Progenitor cell of endocrine pancreas (in vitro differentiated cells): Measurements from ENCODE around the gene PHF12. TPM values are rescaled to one million over a fixed set of nuclear protein-coding genes. Genes with fewer than 3 reads are reported as not detected.

Experiments
- DNase-seq: peaks from one replicate; pipeline ENCODE4 v3.0.0; 2021; ENCODE audit warnings: low spot score; ENCODE audit not compliant: unreplicated experiment
- H3K27ac Mint-ChIP-seq: 2 replicates; pipeline ENCODE4 v1.8.0; 2021; ENCODE audit warnings: mild to moderate bottlenecking, moderate library complexity, mixed read lengths
- H3K27me3 Mint-ChIP-seq: 2 replicates; pipeline ENCODE4 v1.8.0; 2021; ENCODE audit warnings: mixed read lengths
- H3K36me3 Mint-ChIP-seq: 2 replicates; pipeline ENCODE4 v1.8.0; 2022; ENCODE audit warnings: mixed read lengths; ENCODE audit not compliant: insufficient read depth
- H3K4me1 Mint-ChIP-seq: 2 replicates; pipeline ENCODE4 v1.8.0; 2021; ENCODE audit warnings: low read depth, mixed read lengths
- H3K4me3 Mint-ChIP-seq: 2 replicates; pipeline ENCODE4 v1.8.0; 2021; ENCODE audit warnings: low read depth, mild to moderate bottlenecking, moderate library complexity, mixed read lengths
- H3K9me3 Mint-ChIP-seq: 2 replicates; pipeline ENCODE4 v1.8.0; 2021; ENCODE audit warnings: low read depth, mixed read lengths
- total RNA-seq: library from RNA; stranded (reverse); gene quantifications from 2 replicates; pipeline ENCODE4 v1.2.1, GENCODE V29; 2021
- TF ChIP-seq, protein P1 (sequence below): fragments of 200-600 bp; sonication (generic); IDR thresholded peaks from one replicate; pipeline ENCODE4 v1.5.0; 2021; ENCODE audit warnings: antibody characterized with exemption, mild to moderate bottlenecking; ENCODE audit not compliant: unreplicated experiment

The PHF12 gene
- total RNA-seq, 1 donor from 2014 or later, result 71.8 TPM

DNA sequence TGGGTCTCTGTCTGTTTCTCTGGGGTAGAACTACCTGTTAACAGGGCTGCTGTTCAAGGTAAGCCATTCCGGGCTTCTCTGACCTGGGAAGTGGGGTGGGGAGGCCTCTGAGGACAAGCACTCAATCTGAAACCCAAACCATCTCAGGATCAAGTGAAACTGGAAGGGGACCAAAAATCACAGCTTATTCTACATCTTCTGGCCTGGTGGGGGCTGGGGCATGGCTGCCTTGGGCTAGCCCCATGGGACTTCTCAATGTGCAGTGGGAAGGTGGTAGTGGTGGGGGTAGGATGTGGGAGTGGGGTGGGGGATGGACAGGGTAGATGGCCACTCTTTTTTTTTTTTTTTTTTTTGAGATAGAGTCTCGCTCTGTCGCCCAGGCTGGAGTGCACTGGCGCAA lies 59.3 kb downstream of the PHF12 start:
- DNase-seq, result no peak
- Mint-ChIP-seq H3K4me1 (peaks cover 12% of the 10 kb centered on the region), H3K4me3 (no peak overlapping the region), H3K36me3 (peaks cover 2% of the 10 kb centered on the region), H3K27ac (no peak overlapping the region), H3K27me3 (no peaks in the 10 kb centered on the region), H3K9me3 (no peaks in the 10 kb centered on the region)
- TF ChIP-seq, protein P1, sequence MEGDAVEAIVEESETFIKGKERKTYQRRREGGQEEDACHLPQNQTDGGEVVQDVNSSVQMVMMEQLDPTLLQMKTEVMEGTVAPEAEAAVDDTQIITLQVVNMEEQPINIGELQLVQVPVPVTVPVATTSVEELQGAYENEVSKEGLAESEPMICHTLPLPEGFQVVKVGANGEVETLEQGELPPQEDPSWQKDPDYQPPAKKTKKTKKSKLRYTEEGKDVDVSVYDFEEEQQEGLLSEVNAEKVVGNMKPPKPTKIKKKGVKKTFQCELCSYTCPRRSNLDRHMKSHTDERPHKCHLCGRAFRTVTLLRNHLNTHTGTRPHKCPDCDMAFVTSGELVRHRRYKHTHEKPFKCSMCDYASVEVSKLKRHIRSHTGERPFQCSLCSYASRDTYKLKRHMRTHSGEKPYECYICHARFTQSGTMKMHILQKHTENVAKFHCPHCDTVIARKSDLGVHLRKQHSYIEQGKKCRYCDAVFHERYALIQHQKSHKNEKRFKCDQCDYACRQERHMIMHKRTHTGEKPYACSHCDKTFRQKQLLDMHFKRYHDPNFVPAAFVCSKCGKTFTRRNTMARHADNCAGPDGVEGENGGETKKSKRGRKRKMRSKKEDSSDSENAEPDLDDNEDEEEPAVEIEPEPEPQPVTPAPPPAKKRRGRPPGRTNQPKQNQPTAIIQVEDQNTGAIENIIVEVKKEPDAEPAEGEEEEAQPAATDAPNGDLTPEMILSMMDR, result no peak

DNA sequence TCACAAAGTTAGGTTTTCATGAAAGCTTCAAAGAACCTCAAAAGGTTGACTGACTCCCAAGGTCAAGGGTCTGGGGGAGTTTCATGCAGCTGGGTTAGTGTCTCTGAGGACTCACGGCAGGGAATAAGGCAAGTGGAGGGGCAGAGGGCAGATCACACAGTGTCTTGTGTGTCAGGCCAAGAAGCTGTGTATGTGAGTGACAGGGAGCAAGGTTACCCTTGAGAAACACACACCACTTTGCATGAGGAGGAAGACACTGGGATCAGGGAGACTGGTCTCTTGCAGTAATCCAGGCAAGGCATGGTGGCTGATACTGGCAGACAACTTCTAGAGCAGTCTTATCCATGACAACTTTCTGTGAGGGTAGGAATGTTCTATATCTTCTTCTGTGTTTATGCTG lies 60.1 kb downstream of the PHF12 start:
- DNase-seq, result no peak
- no peak overlapping the region for H3K27ac Mint-ChIP-seq
- TF ChIP-seq, protein P1, result no peak
- peaks cover 2% of the 10 kb centered on the region for H3K36me3 Mint-ChIP-seq
- no peaks in the 10 kb centered on the region for H3K9me3 Mint-ChIP-seq
- peaks cover 5% of the 10 kb centered on the region for H3K4me1 Mint-ChIP-seq
- no peak overlapping the region for H3K4me3 Mint-ChIP-seq
- H3K27me3 Mint-ChIP-seq, result no peaks in the 10 kb centered on the region

DNA sequence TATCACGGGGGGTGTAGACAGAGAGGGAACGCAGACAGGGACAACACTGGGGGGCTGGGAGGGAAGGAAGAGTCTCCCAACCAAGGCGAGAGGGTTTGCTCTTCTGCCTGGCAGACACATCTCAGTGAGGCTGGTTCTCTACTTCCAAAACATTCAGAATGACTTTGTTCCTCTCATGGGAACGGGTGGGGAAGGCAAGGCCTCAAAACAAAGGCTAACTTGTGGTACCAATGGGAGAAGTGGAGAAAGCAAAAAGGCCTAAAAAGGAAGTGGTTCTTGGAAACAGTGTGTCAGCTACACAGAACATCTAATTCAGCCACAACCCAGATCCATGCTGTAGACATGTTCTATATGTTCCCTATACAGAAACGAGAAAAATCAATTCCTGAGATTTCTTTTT lies 61.3 kb downstream of the PHF12 start:
- Mint-ChIP-seq H3K4me1 (no peaks in the 10 kb centered on the region), H3K27me3 (no peaks in the 10 kb centered on the region), H3K9me3 (no peaks in the 10 kb centered on the region), H3K36me3 (peaks cover 3% of the 10 kb centered on the region), H3K4me3 (no peak overlapping the region), H3K27ac (peak overlapping the region; percentile 54)
- TF ChIP-seq, protein P1, result no peak
- DNase-seq, result no peak

DNA sequence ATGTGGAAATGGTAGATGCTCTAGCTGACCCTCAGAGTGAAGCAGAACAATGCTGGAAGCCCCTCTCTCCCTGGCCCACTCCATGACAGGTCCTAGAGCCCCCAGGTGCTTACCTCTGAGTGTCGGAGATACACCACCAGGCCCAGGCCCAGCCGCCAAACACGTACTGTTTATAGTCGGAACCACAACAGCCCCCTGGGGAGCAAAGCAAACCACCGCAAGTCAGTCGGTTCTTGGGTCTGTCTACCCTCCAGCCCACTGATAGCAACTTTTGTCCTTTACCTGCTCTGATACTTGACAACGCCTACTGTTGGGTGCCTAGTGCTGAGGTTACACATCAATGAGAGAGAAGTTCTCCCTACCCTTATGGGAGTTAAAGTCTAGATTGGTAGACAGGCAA lies 62.5 kb downstream of the PHF12 start:
- Mint-ChIP-seq H3K27me3 (no peaks in the 10 kb centered on the region), H3K4me1 (no peaks in the 10 kb centered on the region), H3K9me3 (no peaks in the 10 kb centered on the region), H3K4me3 (no peak overlapping the region), H3K27ac (no peak overlapping the region), H3K36me3 (peaks cover 5% of the 10 kb centered on the region)
- TF ChIP-seq, protein P1, result no peak
- no peak for DNase-seq

DNA sequence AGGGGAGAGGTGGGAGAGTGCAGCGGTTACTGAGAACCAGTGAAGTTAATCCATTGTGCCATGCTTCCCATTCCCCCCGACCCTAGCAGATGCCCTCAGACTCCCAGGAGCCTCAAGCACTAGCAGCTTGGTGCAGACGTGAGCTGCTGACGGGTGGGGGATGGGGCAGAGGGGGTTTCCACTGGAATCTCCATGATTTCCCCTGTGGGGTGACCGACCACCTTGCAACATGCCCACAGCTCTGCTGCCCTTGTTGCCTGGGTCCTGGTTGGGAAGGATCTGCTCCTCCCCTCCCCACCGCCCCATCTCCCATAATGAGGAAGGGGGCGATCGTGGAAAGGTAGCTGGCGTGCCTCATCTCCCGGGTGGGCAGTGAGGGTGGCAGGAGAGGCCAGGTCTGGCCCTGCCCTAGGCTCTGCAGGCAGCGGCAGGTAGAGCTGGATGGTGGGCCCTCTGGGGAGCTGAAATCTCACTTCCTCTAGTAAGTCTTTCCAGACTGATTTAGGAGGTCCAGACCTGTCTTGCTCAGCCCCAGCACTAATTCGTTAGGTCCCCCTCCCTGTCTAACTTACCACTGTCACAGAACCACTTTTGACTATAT lies 63.3 kb downstream of the PHF12 start:
- H3K4me1 Mint-ChIP-seq, result no peaks in the 10 kb centered on the region
- DNase-seq, result no peak

More for the DNA sequence above, 63.3 kb downstream of the PHF12 start:
- Mint-ChIP-seq H3K27ac (no peak overlapping the region), H3K27me3 (no peaks in the 10 kb centered on the region), H3K36me3 (peaks cover 6% of the 10 kb centered on the region), H3K4me3 (no peak overlapping the region), H3K9me3 (no peaks in the 10 kb centered on the region)
- TF ChIP-seq, protein P1, result no peak
